ENCODE measurements around the gene TAS1R3. TPM values are rescaled to one million over a fixed set of nuclear protein-coding genes. Genes with fewer than 3 reads are reported as not detected.

Gene TAS1R3
- total and polyA plus RNA-seq, 4 donors: 0.19 to 0.36 (median 0.33) TPM; not detected in 1

DNA sequence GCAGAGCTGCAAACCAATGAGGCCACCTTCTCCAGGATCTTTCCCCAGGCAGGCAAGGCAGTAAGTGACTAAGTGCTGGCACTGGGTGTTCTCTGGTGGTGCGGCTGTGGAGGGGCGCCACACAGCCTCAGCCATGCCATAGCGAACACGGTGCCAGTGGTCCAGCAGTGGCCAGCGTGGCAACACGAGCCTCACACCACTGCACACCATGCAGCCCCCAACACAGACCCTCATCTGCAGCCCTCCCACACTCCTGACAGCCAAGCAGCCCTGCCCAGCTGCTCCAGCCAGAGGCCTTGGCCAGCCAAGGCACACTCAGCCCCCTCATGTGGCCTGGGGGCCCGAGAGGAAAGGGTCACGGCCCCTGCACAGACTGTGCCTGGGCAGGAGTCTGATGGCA, 9.6 kb upstream of the TAS1R3 start:
- DNase-seq (ENCODE audit: low spot score): no peak
- no peak overlapping the region for H3K27ac ChIP-seq (ENCODE audit: low read depth in 1 of 2, low read length in 2 of 2)
- no peak overlapping the region for H3K4me3 ChIP-seq (ENCODE audit: low read depth in 1 of 3, low read length in 3 of 3)
- H3K4me1 ChIP-seq (ENCODE audit: control insufficient read depth in 4 of 4, insufficient read depth in 4 of 4, low read length in 3 of 4): peaks cover 7 to 36% (median 25%) of the 10 kb centered on the region in 4 donors
- no peaks in the 10 kb centered on the region for H3K9me3 ChIP-seq (ENCODE audit: control insufficient read depth in 4 of 4, low read length in 3 of 4)
- TF ChIP-seq FOXA2 (IDR thresholded peaks at IDR 0.05) (no peak), EGR1 (IDR thresholded peaks at IDR 0.05; ENCODE audit: low read depth in 2 of 2) (no peak), TAF1 (conservative IDR thresholded peaks at IDR 0.05) (no peak), MAX (IDR thresholded peaks at IDR 0.05) (no peak), HNF4G (IDR thresholded peaks at IDR 0.05) (no peak), FOXA1 (IDR thresholded peaks at IDR 0.05) (no peak), JUND (IDR thresholded peaks at IDR 0.05) (no peak), YY1 (IDR thresholded peaks at IDR 0.05) (no peak), SP1 (IDR thresholded peaks at IDR 0.05) (no peak), REST (IDR thresholded peaks at IDR 0.05) (no peak), GABPA (IDR thresholded peaks at IDR 0.05 in 1 of 2, conservative IDR thresholded peaks at IDR 0.05 in 1 of 2) (no peak), HNF4A (conservative IDR thresholded peaks at IDR 0.05) (no peak), CTCF (IDR thresholded peaks at IDR 0.05; ENCODE audit: low read depth, low read length, missing input control) (no peak), ATF3 (IDR thresholded peaks at IDR 0.05) (no peak), NR2F2 (IDR thresholded peaks at IDR 0.05) (no peak), RAD21 (IDR thresholded peaks at IDR 0.05) (no peak), RXRA (IDR thresholded peaks at IDR 0.05) (no peak)
- TF ChIP-seq, protein P1, sequence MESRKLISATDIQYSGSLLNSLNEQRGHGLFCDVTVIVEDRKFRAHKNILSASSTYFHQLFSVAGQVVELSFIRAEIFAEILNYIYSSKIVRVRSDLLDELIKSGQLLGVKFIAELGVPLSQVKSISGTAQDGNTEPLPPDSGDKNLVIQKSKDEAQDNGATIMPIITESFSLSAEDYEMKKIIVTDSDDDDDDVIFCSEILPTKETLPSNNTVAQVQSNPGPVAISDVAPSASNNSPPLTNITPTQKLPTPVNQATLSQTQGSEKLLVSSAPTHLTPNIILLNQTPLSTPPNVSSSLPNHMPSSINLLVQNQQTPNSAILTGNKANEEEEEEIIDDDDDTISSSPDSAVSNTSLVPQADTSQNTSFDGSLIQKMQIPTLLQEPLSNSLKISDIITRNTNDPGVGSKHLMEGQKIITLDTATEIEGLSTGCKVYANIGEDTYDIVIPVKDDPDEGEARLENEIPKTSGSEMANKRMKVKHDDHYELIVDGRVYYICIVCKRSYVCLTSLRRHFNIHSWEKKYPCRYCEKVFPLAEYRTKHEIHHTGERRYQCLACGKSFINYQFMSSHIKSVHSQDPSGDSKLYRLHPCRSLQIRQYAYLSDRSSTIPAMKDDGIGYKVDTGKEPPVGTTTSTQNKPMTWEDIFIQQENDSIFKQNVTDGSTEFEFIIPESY (IDR thresholded peaks at IDR 0.05): no peak
- peaks cover 0 to 7% (median 4%) of the 10 kb centered on the region in 4 donors for H3K36me3 ChIP-seq (ENCODE audit: control insufficient read depth in 4 of 4, insufficient read depth in 3 of 4, low read depth in 1 of 4, low read length in 3 of 4)
- 98% methylated on average over 8 of the region's 8 CpGs for WGBS
- no peak overlapping the region for H3K9ac ChIP-seq (ENCODE audit: low read depth in 1 of 2, low read length in 2 of 2)
- no peaks in the 10 kb centered on the region for H3K27me3 ChIP-seq (ENCODE audit: control insufficient read depth in 4 of 4, insufficient read depth in 4 of 4, low read length in 3 of 4)

All from liver (tissue), 9 donors.